ENCODE results near the gene CENPH.

The CENPH gene

DNA sequence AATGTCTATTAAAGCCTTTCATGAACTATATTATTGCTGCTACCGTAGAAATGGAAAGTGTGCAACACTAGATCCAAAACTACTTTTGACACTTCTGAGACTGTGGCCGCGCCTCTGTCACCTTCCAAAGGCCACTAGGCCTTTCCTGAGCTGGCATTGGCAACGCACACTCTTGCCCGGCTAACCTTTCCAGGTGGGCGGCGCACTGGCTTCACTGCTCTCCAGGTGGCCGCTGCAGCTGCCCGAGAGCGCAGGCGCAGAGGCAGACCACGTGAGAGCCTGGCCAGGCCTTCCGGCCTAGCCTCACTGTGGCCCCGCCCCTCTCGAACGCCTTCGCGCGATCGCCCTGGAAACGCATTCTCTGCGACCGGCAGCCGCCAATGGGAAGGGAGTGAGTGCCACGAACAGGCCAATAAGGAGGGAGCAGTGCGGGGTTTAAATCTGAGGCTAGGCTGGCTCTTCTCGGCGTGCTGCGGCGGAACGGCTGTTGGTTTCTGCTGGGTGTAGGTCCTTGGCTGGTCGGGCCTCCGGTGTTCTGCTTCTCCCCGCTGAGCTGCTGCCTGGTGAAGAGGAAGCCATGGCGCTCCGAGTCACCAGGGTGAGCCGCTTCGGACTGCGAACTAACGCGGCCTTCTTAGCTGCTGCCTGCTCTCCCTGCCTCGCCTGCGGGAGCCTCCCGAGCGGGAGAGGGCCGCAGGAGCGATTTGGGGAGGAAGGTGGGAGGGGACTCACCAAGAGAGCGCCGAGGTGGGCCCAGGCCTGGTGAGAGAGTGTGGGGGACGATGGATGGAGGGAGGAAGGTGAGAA, 22.5 kb upstream of the CENPH start, which contains the start of gene CCNB1:
Gene CCNB1, plus strand, starts transcription at position 465 of the 807 bp plus-strand sequence. Its CDS starts 113 bp downstream, at position 578.
- Histone ChIP-seq H3F3A (ENCODE audit: insufficient read depth, low read length) (no peaks in the 10 kb centered on the region), H2AFZ (ENCODE audit: low read length) (0 out of 2 replicates have a peak within 1 kb of the TSS, but pooled peaks have one; percentile 29), H3K27ac (ENCODE audit: low read depth, low read length, poor library complexity, severe bottlenecking) (peak within 1 kb of the TSS; percentile 87), H3K9ac (ENCODE audit: low read length) (peak within 1 kb of the TSS; percentile 92), H3K9me3 (ENCODE audit: low read length) (no peaks in the 10 kb centered on the region), H3K4me2 (ENCODE audit: low read length) (peak within 1 kb of the TSS; percentile 79), H3K9me2 (ENCODE audit: low read depth, low read length) (no peaks in the 10 kb centered on the region), H3K36me3 (ENCODE audit: insufficient read depth, low read length) (peaks cover 40% of the 10 kb centered on the region), H3K79me2 (ENCODE audit: insufficient read depth, low read length) (peaks cover 16% of the 10 kb centered on the region; the same call in 1 of the 2 replicates), H3K27me3 (ENCODE audit: insufficient read depth, low read length) (no peaks in the 10 kb centered on the region), H3K4me1 (ENCODE audit: insufficient read depth, low read length, severe bottlenecking) (peaks cover 27% of the 10 kb centered on the region), H4K20me1 (ENCODE audit: insufficient read depth, low read length) (no peaks in the 10 kb centered on the region), H3K4me3 (ENCODE audit: low read depth, low read length, poor library complexity, severe bottlenecking) (peak within 1 kb of the TSS; percentile 84)
- TF ChIP-seq CTCF (IDR thresholded peaks at IDR 0.05; ENCODE audit: low read length) (no peak), EZH2 (IDR thresholded peaks at IDR 0.05; ENCODE audit: borderline replicate concordance, low read length) (no peak)

DNA sequence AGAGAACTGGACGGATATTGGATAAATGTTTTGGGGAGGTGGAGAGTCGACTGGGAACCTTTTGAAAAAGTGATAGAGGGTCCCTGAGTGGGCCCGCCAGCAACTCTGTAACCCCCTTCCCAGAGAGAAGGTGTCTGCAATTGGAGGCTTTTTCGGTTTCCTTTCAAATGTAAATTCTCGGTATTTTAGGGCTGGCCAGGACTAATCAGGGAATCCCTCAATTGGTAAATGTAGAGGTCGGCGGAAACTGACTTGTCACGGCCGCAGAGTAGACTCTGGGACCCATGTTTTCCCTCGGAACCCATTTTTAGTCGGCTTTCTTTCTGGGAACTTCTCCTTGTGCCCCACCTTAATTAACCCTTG, 21.9 kb upstream of the CENPH start:
- Histone ChIP-seq H3K4me3 (ENCODE audit: low read depth, low read length, poor library complexity, severe bottlenecking) (peak overlapping the region; percentile 84), H2AFZ (ENCODE audit: low read length) (no peak overlapping the region), H3K9me3 (ENCODE audit: low read length) (no peaks in the 10 kb centered on the region), H3K9ac (ENCODE audit: low read length) (peak overlapping the region; percentile 92), H3K4me1 (ENCODE audit: insufficient read depth, low read length, severe bottlenecking) (peaks cover 27% of the 10 kb centered on the region), H4K20me1 (ENCODE audit: insufficient read depth, low read length) (no peaks in the 10 kb centered on the region), H3K27ac (ENCODE audit: low read depth, low read length, poor library complexity, severe bottlenecking) (peak overlapping the region; percentile 87), H3K36me3 (ENCODE audit: insufficient read depth, low read length) (peaks cover 46% of the 10 kb centered on the region), H3K9me2 (ENCODE audit: low read depth, low read length) (no peaks in the 10 kb centered on the region), H3F3A (ENCODE audit: insufficient read depth, low read length) (no peaks in the 10 kb centered on the region), H3K79me2 (ENCODE audit: insufficient read depth, low read length) (peaks cover 16% of the 10 kb centered on the region; the same call in 1 of the 2 replicates), H3K27me3 (ENCODE audit: insufficient read depth, low read length) (no peaks in the 10 kb centered on the region), H3K4me2 (ENCODE audit: low read length) (peak overlapping the region; percentile 79)
- TF ChIP-seq CTCF (IDR thresholded peaks at IDR 0.05; ENCODE audit: low read length) (no peak), EZH2 (IDR thresholded peaks at IDR 0.05; ENCODE audit: borderline replicate concordance, low read length) (no peak)

DNA sequence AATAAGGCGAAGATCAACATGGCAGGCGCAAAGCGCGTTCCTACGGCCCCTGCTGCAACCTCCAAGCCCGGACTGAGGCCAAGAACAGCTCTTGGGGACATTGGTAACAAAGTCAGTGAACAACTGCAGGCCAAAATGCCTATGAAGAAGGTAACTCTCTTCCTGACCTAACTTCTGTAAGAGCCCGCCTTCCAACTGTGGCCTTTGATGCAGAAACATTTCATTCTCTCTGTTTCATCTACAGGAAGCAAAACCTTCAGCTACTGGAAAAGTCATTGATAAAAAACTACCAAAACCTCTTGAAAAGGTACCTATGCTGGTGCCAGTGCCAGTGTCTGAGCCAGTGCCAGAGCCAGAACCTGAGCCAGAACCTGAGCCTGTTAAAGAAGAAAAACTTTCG, 21.5 kb upstream of the CENPH start:
- peaks cover 50% of the 10 kb centered on the region for H3K36me3 ChIP-seq (ENCODE audit: insufficient read depth, low read length)
- H2AFZ ChIP-seq (ENCODE audit: low read length), result no peak overlapping the region
- no peaks in the 10 kb centered on the region for H3K27me3 ChIP-seq (ENCODE audit: insufficient read depth, low read length)
- H3F3A ChIP-seq (ENCODE audit: insufficient read depth, low read length), result no peaks in the 10 kb centered on the region
- peaks cover 27% of the 10 kb centered on the region for H3K4me1 ChIP-seq (ENCODE audit: insufficient read depth, low read length, severe bottlenecking)
- no peaks in the 10 kb centered on the region for H3K9me3 ChIP-seq (ENCODE audit: low read length)
- peaks cover 16% of the 10 kb centered on the region; the same call in 1 of the 2 replicates for H3K79me2 ChIP-seq (ENCODE audit: insufficient read depth, low read length)
- peak overlapping the region; percentile 92 for H3K9ac ChIP-seq (ENCODE audit: low read length)
- H4K20me1 ChIP-seq (ENCODE audit: insufficient read depth, low read length), result no peaks in the 10 kb centered on the region
- H3K9me2 ChIP-seq (ENCODE audit: low read depth, low read length), result no peaks in the 10 kb centered on the region
- peak overlapping the region; percentile 84 for H3K4me3 ChIP-seq (ENCODE audit: low read depth, low read length, poor library complexity, severe bottlenecking)
- peak overlapping the region; percentile 79 for H3K4me2 ChIP-seq (ENCODE audit: low read length)
- no peak for TF ChIP-seq EZH2 (IDR thresholded peaks at IDR 0.05; ENCODE audit: borderline replicate concordance, low read length)
- no peak for TF ChIP-seq CTCF (IDR thresholded peaks at IDR 0.05; ENCODE audit: low read length)
- H3K27ac ChIP-seq (ENCODE audit: low read depth, low read length, poor library complexity, severe bottlenecking), result peak overlapping the region; percentile 87
